Measurements from ENCODE around the gene SIK2.

DNA sequence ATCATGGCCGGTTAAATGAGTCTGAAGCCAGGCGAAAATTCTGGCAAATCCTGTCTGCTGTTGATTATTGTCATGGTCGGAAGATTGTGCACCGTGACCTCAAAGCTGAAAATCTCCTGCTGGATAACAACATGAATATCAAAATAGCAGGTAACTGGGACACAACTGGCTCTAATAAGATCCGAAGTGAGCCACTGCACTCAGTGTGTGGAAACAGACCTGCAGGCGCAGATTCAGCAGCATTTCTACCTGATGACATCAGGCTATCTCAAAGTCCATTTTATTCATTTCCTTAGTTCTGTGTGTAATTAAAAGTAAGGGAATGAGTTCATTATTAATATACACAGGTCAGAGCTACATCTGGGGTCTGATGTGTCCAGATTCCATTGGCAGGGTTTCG is 85.8 kb downstream of the SIK2 start:
- TF ChIP-seq, protein P1, sequence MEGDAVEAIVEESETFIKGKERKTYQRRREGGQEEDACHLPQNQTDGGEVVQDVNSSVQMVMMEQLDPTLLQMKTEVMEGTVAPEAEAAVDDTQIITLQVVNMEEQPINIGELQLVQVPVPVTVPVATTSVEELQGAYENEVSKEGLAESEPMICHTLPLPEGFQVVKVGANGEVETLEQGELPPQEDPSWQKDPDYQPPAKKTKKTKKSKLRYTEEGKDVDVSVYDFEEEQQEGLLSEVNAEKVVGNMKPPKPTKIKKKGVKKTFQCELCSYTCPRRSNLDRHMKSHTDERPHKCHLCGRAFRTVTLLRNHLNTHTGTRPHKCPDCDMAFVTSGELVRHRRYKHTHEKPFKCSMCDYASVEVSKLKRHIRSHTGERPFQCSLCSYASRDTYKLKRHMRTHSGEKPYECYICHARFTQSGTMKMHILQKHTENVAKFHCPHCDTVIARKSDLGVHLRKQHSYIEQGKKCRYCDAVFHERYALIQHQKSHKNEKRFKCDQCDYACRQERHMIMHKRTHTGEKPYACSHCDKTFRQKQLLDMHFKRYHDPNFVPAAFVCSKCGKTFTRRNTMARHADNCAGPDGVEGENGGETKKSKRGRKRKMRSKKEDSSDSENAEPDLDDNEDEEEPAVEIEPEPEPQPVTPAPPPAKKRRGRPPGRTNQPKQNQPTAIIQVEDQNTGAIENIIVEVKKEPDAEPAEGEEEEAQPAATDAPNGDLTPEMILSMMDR (IDR thresholded peaks at IDR 0.05; ENCODE audit: borderline replicate concordance, extremely low read depth, low read length, poor library complexity, severe bottlenecking) = no peak
- TF ChIP-seq EZH2 (IDR thresholded peaks at IDR 0.05; ENCODE audit: borderline replicate concordance, low read depth, low read length, severe bottlenecking) = no peak

Data from DND-41 (cell line).